HEK293 (cell line): Measurements from ENCODE around the gene NCKAP5.

Experiments
- ZBTB20 ChIP-seq: fragments of 450-650 bp; formaldehyde crosslinking; IDR thresholded peaks from 2 replicates; pipeline ENCODE4 v1.5.1; 2016; ENCODE audit warnings: missing biosample characterization, missing genetic modification characterization
- ZEB2 ChIP-seq: fragments of 450-650 bp; formaldehyde crosslinking; IDR thresholded peaks from 2 replicates; pipeline ENCODE4 v1.5.1; 2016; ENCODE audit warnings: missing biosample characterization, missing genetic modification characterization
- ZNF121 ChIP-seq: fragments of 450-650 bp; formaldehyde crosslinking; IDR thresholded peaks from 2 replicates; pipeline ENCODE4 v1.5.1; 2016; ENCODE audit warnings: missing biosample characterization, missing genetic modification characterization
- ZNF223 ChIP-seq: fragments of 450-650 bp; formaldehyde crosslinking; IDR thresholded peaks from 2 replicates; pipeline ENCODE4 v1.5.1; 2016; ENCODE audit warnings: missing biosample characterization, missing genetic modification characterization
- ZNF274 ChIP-seq, 2 experiments: fragments of 200-500 bp in 1 of 2; fragments of 450-650 bp in 1 of 2; sonication (Bioruptor generic) in 1 of 2; formaldehyde crosslinking in 1 of 2; IDR thresholded peaks; 2 replicates each; pipeline versions ENCODE4 v1.5.1 to v1.6.1; 2014 to 2016; ENCODE audit warnings: borderline replicate concordance in 1 of 2, inconsistent platforms in 1 of 2, low read length in 1 of 2, missing biosample characterization in 1 of 2, missing genetic modification characterization in 1 of 2
- ZNF501 ChIP-seq: fragments of 450-650 bp; formaldehyde crosslinking; IDR thresholded peaks from 2 replicates; pipeline ENCODE4 v1.5.1; 2016; ENCODE audit warnings: missing biosample characterization, missing genetic modification characterization
- ZNF626 ChIP-seq: fragments of 450-650 bp; sonication (Bioruptor Pico); formaldehyde crosslinking; IDR thresholded peaks from 2 replicates; pipeline ENCODE4 v1.5.1; 2018; ENCODE audit warnings: missing biosample characterization, missing genetic modification characterization, inconsistent platforms
- ZNF707 ChIP-seq: fragments of 450-650 bp; formaldehyde crosslinking; IDR thresholded peaks from 2 replicates; pipeline ENCODE4 v1.5.1; 2016; ENCODE audit warnings: missing biosample characterization, missing genetic modification characterization
- ZNF792 ChIP-seq: fragments of 450-650 bp; formaldehyde crosslinking; IDR thresholded peaks from 2 replicates; pipeline ENCODE4 v1.5.1; 2016; ENCODE audit warnings: missing biosample characterization, missing genetic modification characterization
- TF ChIP-seq, protein P1 (sequence below): fragments of 450-650 bp; formaldehyde crosslinking; IDR thresholded peaks from 2 replicates; pipeline ENCODE4 v1.5.1; 2016; ENCODE audit warnings: missing biosample characterization, missing genetic modification characterization
- TF ChIP-seq, protein P2 (sequence below): fragments of 450-650 bp; formaldehyde crosslinking; IDR thresholded peaks from 2 replicates; pipeline ENCODE4 v1.5.1; 2016; ENCODE audit warnings: missing biosample characterization, missing genetic modification characterization

DNA sequence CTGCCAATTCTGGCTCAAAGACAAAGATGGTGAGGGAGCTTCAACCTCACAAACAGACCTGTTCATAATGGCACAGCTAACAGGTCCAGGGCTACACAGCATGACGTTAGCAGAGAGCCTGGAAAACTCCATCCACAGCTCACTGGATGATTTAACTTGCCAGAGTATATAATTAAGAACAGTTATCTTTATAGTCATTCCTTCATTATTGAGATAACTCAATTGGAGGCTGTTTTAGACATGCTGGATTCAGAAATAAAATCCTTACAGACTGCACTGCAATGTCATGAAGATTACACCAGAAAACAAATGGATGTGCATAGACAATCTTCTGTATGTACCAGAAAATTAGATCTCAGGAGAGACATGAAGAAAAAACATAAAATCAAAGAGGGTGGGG, 843.1 kb downstream of the NCKAP5 start:
- TF ChIP-seq ZNF223 (tag by site-specific recombination): no peak
- TF ChIP-seq, protein P1, sequence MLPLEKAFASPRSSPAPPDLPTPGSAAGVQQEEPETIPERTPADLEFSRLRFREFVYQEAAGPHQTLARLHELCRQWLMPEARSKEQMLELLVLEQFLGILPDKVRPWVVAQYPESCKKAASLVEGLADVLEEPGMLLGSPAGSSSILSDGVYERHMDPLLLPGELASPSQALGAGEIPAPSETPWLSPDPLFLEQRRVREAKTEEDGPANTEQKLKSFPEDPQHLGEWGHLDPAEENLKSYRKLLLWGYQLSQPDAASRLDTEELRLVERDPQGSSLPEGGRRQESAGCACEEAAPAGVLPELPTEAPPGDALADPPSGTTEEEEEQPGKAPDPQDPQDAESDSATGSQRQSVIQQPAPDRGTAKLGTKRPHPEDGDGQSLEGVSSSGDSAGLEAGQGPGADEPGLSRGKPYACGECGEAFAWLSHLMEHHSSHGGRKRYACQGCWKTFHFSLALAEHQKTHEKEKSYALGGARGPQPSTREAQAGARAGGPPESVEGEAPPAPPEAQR (tag by site-specific recombination): no peak
- TF ChIP-seq, protein P2, sequence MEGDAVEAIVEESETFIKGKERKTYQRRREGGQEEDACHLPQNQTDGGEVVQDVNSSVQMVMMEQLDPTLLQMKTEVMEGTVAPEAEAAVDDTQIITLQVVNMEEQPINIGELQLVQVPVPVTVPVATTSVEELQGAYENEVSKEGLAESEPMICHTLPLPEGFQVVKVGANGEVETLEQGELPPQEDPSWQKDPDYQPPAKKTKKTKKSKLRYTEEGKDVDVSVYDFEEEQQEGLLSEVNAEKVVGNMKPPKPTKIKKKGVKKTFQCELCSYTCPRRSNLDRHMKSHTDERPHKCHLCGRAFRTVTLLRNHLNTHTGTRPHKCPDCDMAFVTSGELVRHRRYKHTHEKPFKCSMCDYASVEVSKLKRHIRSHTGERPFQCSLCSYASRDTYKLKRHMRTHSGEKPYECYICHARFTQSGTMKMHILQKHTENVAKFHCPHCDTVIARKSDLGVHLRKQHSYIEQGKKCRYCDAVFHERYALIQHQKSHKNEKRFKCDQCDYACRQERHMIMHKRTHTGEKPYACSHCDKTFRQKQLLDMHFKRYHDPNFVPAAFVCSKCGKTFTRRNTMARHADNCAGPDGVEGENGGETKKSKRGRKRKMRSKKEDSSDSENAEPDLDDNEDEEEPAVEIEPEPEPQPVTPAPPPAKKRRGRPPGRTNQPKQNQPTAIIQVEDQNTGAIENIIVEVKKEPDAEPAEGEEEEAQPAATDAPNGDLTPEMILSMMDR (tag by site-specific recombination): no peak
- TF ChIP-seq ZNF707 (tag by site-specific recombination): no peak
- no peak for TF ChIP-seq ZNF121 (tag by site-specific recombination)
- no peak for TF ChIP-seq ZNF501 (tag by site-specific recombination)
- TF ChIP-seq ZBTB20 (tag by site-specific recombination): no peak
- TF ChIP-seq ZEB2: no peak
- TF ChIP-seq ZNF792 (tag by site-specific recombination): no peak
- no peak for TF ChIP-seq ZNF274 (IDR thresholded peaks at IDR 0.05; ENCODE audit: low read length)
- no peak for TF ChIP-seq ZNF274 (tag by site-specific recombination; IDR thresholded peaks at IDR 0.05; ENCODE audit: borderline replicate concordance)
- no peak for TF ChIP-seq ZNF626
